CD4-positive, alpha-beta T cell (primary cell): ENCODE measurements around the gene GTF2A1. TPM values are rescaled to one million over a fixed set of nuclear protein-coding genes. Genes with fewer than 3 reads are reported as not detected.
A peak's percentile ranks its signal among the peaks of the same experiment; 100 is the strongest.

Experiments used
- ATAC-seq: fragments of 200-7000 bp; cut with Tn5 transposase; one replicate; pipeline ENCODE4 v1.10.0; 2022; ENCODE audit warnings: mild to moderate bottlenecking; ENCODE audit not compliant: poor library complexity
- CTCF ChIA-PET: fragments of 350-600 bp; sonication (Branson Sonifier 250); formaldehyde crosslinking; loops from one replicate; lab custom pipeline; 2021; ENCODE audit warnings: antibody characterized with exemption, inconsistent platforms; lab: Charles Lee
- POLR2A ChIA-PET: fragments of 350-600 bp; sonication (Branson Sonifier 250); formaldehyde crosslinking; loops from one replicate; lab custom pipeline; 2021; ENCODE audit warnings: antibody characterized with exemption, inconsistent platforms; lab: Charles Lee
- DNase-seq, 14 experiments: peaks; one replicate each; pipeline ENCODE4 v3.0.0-alpha.2; 2013 to 2020; ENCODE audit warnings: mixed read lengths in 2 of 14
- H3K27ac ChIP-seq, 2 donors: one replicate each; pipeline versions ENCODE4 v1.5.1 to v1.7.0; 2013; ENCODE audit warnings: low read length in 2 of 2, low read depth in 1 of 2, mild to moderate bottlenecking in 1 of 2
- H3K27me3 ChIP-seq, 2 experiments: 1 replicate in 1 of 2; 2 replicates in 1 of 2; pipeline versions ENCODE4 v1.6.1 to v1.7.0; 2013; ENCODE audit warnings: low read length in 2 of 2, control low read depth in 1 of 2, mild to moderate bottlenecking in 1 of 2, moderate library complexity in 1 of 2; ENCODE audit not compliant: insufficient read depth in 2 of 2, control insufficient read depth in 1 of 2
- H3K36me3 ChIP-seq: one replicate; pipeline ENCODE4 v1.6.1; 2013; ENCODE audit warnings: low read length, control low read depth; ENCODE audit not compliant: insufficient read depth
- H3K4me1 ChIP-seq: one replicate; pipeline ENCODE4 v1.6.1; 2013; ENCODE audit warnings: low read length, control low read depth; ENCODE audit not compliant: insufficient read depth
- H3K4me3 ChIP-seq: one replicate; pipeline ENCODE4 v1.5.1; 2013; ENCODE audit warnings: mild to moderate bottlenecking, low read length, moderate library complexity
- H3K9me3 ChIP-seq, 2 experiments: 1 replicate in 1 of 2; 2 replicates in 1 of 2; pipeline versions ENCODE4 v1.6.1 to v1.7.0; 2013; ENCODE audit warnings: low read length in 2 of 2, mild to moderate bottlenecking in 2 of 2, control low read depth in 1 of 2, moderate library complexity in 1 of 2; ENCODE audit not compliant: control insufficient read depth in 1 of 2, insufficient read depth in 1 of 2
- H3K27ac Mint-ChIP-seq: one replicate; pipeline ENCODE4 v1.8.0; 2020; ENCODE audit warnings: mixed read lengths
- H3K27me3 Mint-ChIP-seq: one replicate; pipeline ENCODE4 v1.8.0; 2021; ENCODE audit warnings: mixed read lengths
- H3K36me3 Mint-ChIP-seq: one replicate; pipeline ENCODE4 v1.8.0; 2021; ENCODE audit warnings: low read depth, mixed read lengths
- H3K4me1 Mint-ChIP-seq: one replicate; pipeline ENCODE4 v1.8.0; 2021; ENCODE audit warnings: low read depth, mixed read lengths
- H3K4me3 Mint-ChIP-seq: one replicate; pipeline ENCODE4 v1.8.0; 2020; ENCODE audit warnings: mild to moderate bottlenecking, mixed read lengths
- H3K9me3 Mint-ChIP-seq: one replicate; pipeline ENCODE4 v1.8.0; 2020; ENCODE audit warnings: mixed read lengths
- CTCF ChIP-seq: fragments of 200-600 bp; IDR thresholded peaks from one replicate; pipeline ENCODE4 v1.8.0; 2022; ENCODE audit warnings: antibody characterized with exemption, mild to moderate bottlenecking
- intact Hi-C, 2 experiments: fragments of 100-400 bp; cut with DNase I in 1 of 2; cut with micrococcal nuclease in 1 of 2; formaldehyde crosslinking; loops; one replicate each; pipeline versions ENCODE4 v1.15.1 to v1.9.0; 2023 to 2025; cut with DNase I, micrococcal nuclease
- total RNA-seq, 174 experiments: library from RNA in 2 of 174; stranded (reverse) in 2 of 174; gene quantifications; one replicate each; pipeline ENCODE4 v1.2.3 and lab custom pipeline; 2021 to 2026

The GTF2A1 gene
- total RNA-seq, 2 experiments from 2014 or later: 11.5 to 12.8 TPM

- CTCF ChIA-PET: no interaction called here
Measured at GRCh38 chr14:81268016-81268416, 47.3 kb upstream of the GTF2A1 start.

GRCh38 chr14:81265636-81266169, 44.9 kb upstream of the GTF2A1 start:
- intact Hi-C loops: no loop called here
- POLR2A ChIA-PET: interaction anchor here (1.3 kb wide), 1 partner anchor 45 kb away, joined by 3 read pairs; the partner anchor contains the start of gene GTF2A1
- no peaks in the 10 kb centered on the region for H3K4me1 ChIP-seq
- H3K36me3 ChIP-seq: no peaks in the 10 kb centered on the region
- peaks cover 27% of the 10 kb centered on the region for H3K4me1 Mint-ChIP-seq
- no peaks in the 10 kb centered on the region for H3K9me3 Mint-ChIP-seq
- no peak for TF ChIP-seq CTCF
- H3K27ac Mint-ChIP-seq: no peak overlapping the region
- H3K27me3 ChIP-seq: no peaks in the 10 kb centered on the region
- H3K27me3 Mint-ChIP-seq: peaks cover 27% of the 10 kb centered on the region
- H3K9me3 ChIP-seq: no peaks in the 10 kb centered on the region
- H3K4me3 ChIP-seq: no peak overlapping the region
- DNase-seq (no peak), ATAC-seq (no peak)
- H3K4me3 Mint-ChIP-seq: no peak overlapping the region
- CTCF ChIA-PET: no interaction called here
- no peaks in the 10 kb centered on the region for H3K36me3 Mint-ChIP-seq
- H3K27ac ChIP-seq: no peak overlapping the region

More at GRCh38 chr14:81268016-81268416, 47.3 kb upstream of the GTF2A1 start:
- Mint-ChIP-seq H3K4me3 (no peak overlapping the region), H3K4me1 (peaks cover 27% of the 10 kb centered on the region), H3K27me3 (peaks cover 7% of the 10 kb centered on the region), H3K27ac (no peak overlapping the region), H3K9me3 (no peaks in the 10 kb centered on the region), H3K36me3 (no peaks in the 10 kb centered on the region)
- POLR2A ChIA-PET: interaction anchor here (0.6 to 2.9 kb wide), 4 partner anchors 47 to 278 kb away, joined by 3 to 15 read pairs (median 4); partner anchors contain the start of gene GTF2A1
- TF ChIP-seq CTCF: no peak
- Histone ChIP-seq H3K36me3 (no peaks in the 10 kb centered on the region), H3K4me3 (no peak overlapping the region), H3K27ac (no peak overlapping the region), H3K9me3 (no peaks in the 10 kb centered on the region), H3K4me1 (no peaks in the 10 kb centered on the region), H3K27me3 (no peaks in the 10 kb centered on the region)
- peak; percentile 91 for ATAC-seq
- intact Hi-C loops: loop anchor here in 1 of 2 experiments (2.0 kb wide), 1 partner anchor 47 kb away; the partner anchor contains the start of gene GTF2A1
- peak in 1 of 14 experiments; percentile 7 for DNase-seq

GRCh38 chr14:81264671-81265070, 43.9 kb upstream of the GTF2A1 start:
- H3K4me1 ChIP-seq: no peaks in the 10 kb centered on the region
- POLR2A ChIA-PET: interaction anchor here (1.3 kb wide), 1 partner anchor 44 kb away, joined by 3 read pairs; the partner anchor contains the start of gene GTF2A1
- no peak for ATAC-seq

More at GRCh38 chr14:81264671-81265070, 43.9 kb upstream of the GTF2A1 start:
- no peaks in the 10 kb centered on the region for H3K9me3 ChIP-seq
- no peaks in the 10 kb centered on the region for H3K36me3 ChIP-seq
- H3K27ac Mint-ChIP-seq: no peak overlapping the region
- CTCF ChIA-PET: no interaction called here
- H3K9me3 Mint-ChIP-seq: no peaks in the 10 kb centered on the region
- no peak overlapping the region for H3K4me3 ChIP-seq
- H3K4me1 Mint-ChIP-seq: peaks cover 27% of the 10 kb centered on the region
- no peak overlapping the region for H3K27ac ChIP-seq
- H3K27me3 ChIP-seq: no peaks in the 10 kb centered on the region
- TF ChIP-seq CTCF: no peak
- H3K4me3 Mint-ChIP-seq: no peak overlapping the region
- intact Hi-C loops: no loop called here
- DNase-seq: no peak
- no peaks in the 10 kb centered on the region for H3K36me3 Mint-ChIP-seq
- H3K27me3 Mint-ChIP-seq: peaks cover 29% of the 10 kb centered on the region
